NCI-H524 treated with DMSO at 0.1 percent for 48 hours (cell line): ENCODE measurements around the gene GZF1.

ENCODE experiments used
- DNase-seq: peaks from one replicate; lab custom pipeline; 2025; lab: John Stamatoyannopoulos, UW

GZF1 gene

GRCh38 chr20:23407781-23408464 is 45.9 kb downstream of the GZF1 start:
- DNase-seq: no peak

GRCh38 chr20:23408957-23409356 is 47.0 kb downstream of the GZF1 start:
- no peak for DNase-seq

GRCh38 chr20:23409800-23410199 is 47.8 kb downstream of the GZF1 start:
- no peak for DNase-seq

- no peak for DNase-seq
These were observed 49.1 kb downstream of the GZF1 start for GRCh38 chr20:23410916-23411695.

GRCh38 chr20:23412026-23412425 is 50.0 kb downstream of the GZF1 start:
- peak; percentile 7 for DNase-seq

- no peak for DNase-seq
These were observed 52.0 kb downstream of the GZF1 start for GRCh38 chr20:23413862-23414422.

- no peak for DNase-seq
These were observed 52.7 kb downstream of the GZF1 start for GRCh38 chr20:23414526-23415188.

- DNase-seq: no peak
These were observed 53.6 kb downstream of the GZF1 start for GRCh38 chr20:23415555-23415954.

- DNase-seq: no peak
These were observed 54.1 kb downstream of the GZF1 start for GRCh38 chr20:23415959-23416583.

- DNase-seq: peak; percentile 93
These were observed 55.9 kb downstream of the GZF1 start for GRCh38 chr20:23417861-23418260.

- no peak for DNase-seq
These were observed 57.6 kb downstream of the GZF1 start for GRCh38 chr20:23419657-23419994.

GRCh38 chr20:23419995-23420901 is 58.3 kb downstream of the GZF1 start:
- DNase-seq: no peak

GRCh38 chr20:23420943-23421931 is 59.3 kb downstream of the GZF1 start, which contains the start of gene NAPB:
Gene NAPB, minus strand, starts transcription at chr20:23421488. Its CDS starts 86 bp downstream, at chr20:23421402.
- DNase-seq: peak; percentile 72
